H9 (cell line): ENCODE data around the gene CLNS1A. TPM values are rescaled to one million over a fixed set of nuclear protein-coding genes. Genes with fewer than 3 reads are reported as not detected.

ENCODE experiments used
- DNase-seq: peaks from one replicate; pipeline ENCODE4 v3.0.0-alpha.2; 2017
- H2AFZ ChIP-seq: one replicate; pipeline ENCODE4 v1.6.1; 2013; ENCODE audit warnings: mild to moderate bottlenecking, low read length, control low read depth, moderate library complexity
- H2AK5ac ChIP-seq: 2 replicates; pipeline ENCODE4 v1.6.1; 2013; ENCODE audit warnings: low read length, control low read depth, mixed read lengths; ENCODE audit not compliant: insufficient read length
- H2BK120ac ChIP-seq: one replicate; pipeline ENCODE4 v1.6.1; 2013; ENCODE audit warnings: low read depth, mild to moderate bottlenecking, low read length, control low read depth, inconsistent platforms; ENCODE audit not compliant: poor library complexity, severe bottlenecking
- H2BK12ac ChIP-seq: 2 replicates; pipeline ENCODE4 v1.6.1; 2013; ENCODE audit warnings: low read length, control low read depth, mixed read lengths, low read depth; ENCODE audit not compliant: insufficient read length
- H2BK15ac ChIP-seq: 2 replicates; pipeline ENCODE4 v1.6.1; 2013; ENCODE audit warnings: low read depth, low read length, control low read depth
- H2BK20ac ChIP-seq: one replicate; pipeline ENCODE4 v1.6.1; 2013; ENCODE audit warnings: low read depth, mild to moderate bottlenecking, low read length, control low read depth, inconsistent platforms; ENCODE audit not compliant: poor library complexity, severe bottlenecking
- H2BK5ac ChIP-seq: 2 replicates; pipeline ENCODE4 v1.6.1; 2013; ENCODE audit warnings: low read length, control low read depth, mixed read lengths; ENCODE audit not compliant: insufficient read length
- H3K14ac ChIP-seq: 2 replicates; pipeline ENCODE4 v1.6.1; 2013; ENCODE audit warnings: low read length, control low read depth; ENCODE audit not compliant: insufficient read depth
- H3K18ac ChIP-seq: 2 replicates; pipeline ENCODE4 v1.6.1; 2013; ENCODE audit warnings: low read depth, mild to moderate bottlenecking, mixed read lengths, low read length, control low read depth; ENCODE audit not compliant: insufficient read length
- H3K23ac ChIP-seq: 2 replicates; pipeline ENCODE4 v1.6.1; 2013; ENCODE audit warnings: low read length, control low read depth, mixed read lengths, low read depth; ENCODE audit not compliant: insufficient read length
- H3K23me2 ChIP-seq: 2 replicates; pipeline ENCODE4 v1.6.1; 2013; ENCODE audit warnings: low read depth, mild to moderate bottlenecking, mixed read lengths, low read length, control low read depth; ENCODE audit not compliant: insufficient read length, poor library complexity, severe bottlenecking
- H3K27ac ChIP-seq: 2 replicates; pipeline ENCODE4 v1.5.1; 2013; ENCODE audit warnings: low read length, control low read depth, mixed read lengths, low read depth; ENCODE audit not compliant: insufficient read length
- H3K27me3 ChIP-seq: 2 replicates; pipeline ENCODE4 v1.6.1; 2013; ENCODE audit warnings: low read length, control low read depth, inconsistent platforms; ENCODE audit not compliant: insufficient read depth
- H3K4ac ChIP-seq: 2 replicates; pipeline ENCODE4 v1.6.1; 2013; ENCODE audit warnings: low read depth, mild to moderate bottlenecking, control low read depth, inconsistent platforms, low read length, moderate library complexity
- H3K4me1 ChIP-seq: 2 replicates; pipeline ENCODE4 v1.6.1; 2013; ENCODE audit warnings: low read length, control low read depth, inconsistent platforms; ENCODE audit not compliant: insufficient read depth
- H3K4me2 ChIP-seq: 2 replicates; pipeline ENCODE4 v1.6.1; 2013; ENCODE audit warnings: low read length, control low read depth, mixed read lengths; ENCODE audit not compliant: insufficient read length, insufficient read depth
- H3K56ac ChIP-seq: 2 replicates; pipeline ENCODE4 v1.6.1; 2013; ENCODE audit warnings: low read depth, mild to moderate bottlenecking, mixed read lengths, low read length, control low read depth; ENCODE audit not compliant: insufficient read length
- H3K79me1 ChIP-seq: 2 replicates; pipeline ENCODE4 v1.6.1; 2013; ENCODE audit warnings: low read depth, mild to moderate bottlenecking, moderate library complexity, low read length, control low read depth, inconsistent platforms; ENCODE audit not compliant: insufficient read depth, poor library complexity, severe bottlenecking
- H3K79me2 ChIP-seq: 2 replicates; pipeline ENCODE4 v1.6.1; 2013; ENCODE audit warnings: low read length, control low read depth, inconsistent platforms; ENCODE audit not compliant: insufficient read depth
- H3K9ac ChIP-seq: 2 replicates; pipeline ENCODE4 v1.6.1; 2013; ENCODE audit warnings: low read length, control low read depth, mixed read lengths; ENCODE audit not compliant: insufficient read length; ENCODE audit errors: extremely low read depth
- H3K9me3 ChIP-seq: one replicate; pipeline ENCODE4 v1.6.1; 2013; ENCODE audit warnings: low read depth, low read length, inconsistent platforms; ENCODE audit not compliant: control insufficient read depth
- H3T11ph ChIP-seq: one replicate; pipeline ENCODE4 v1.6.1; 2013; ENCODE audit warnings: mild to moderate bottlenecking, low read length, control low read depth, inconsistent platforms
- H4K20me1 ChIP-seq: one replicate; pipeline ENCODE4 v1.6.1; 2013; ENCODE audit not compliant: control insufficient read depth, insufficient read length, insufficient read depth
- H4K5ac ChIP-seq: 2 replicates; pipeline ENCODE4 v1.6.1; 2013; ENCODE audit warnings: low read depth, mild to moderate bottlenecking, mixed read lengths, low read length, control low read depth; ENCODE audit not compliant: insufficient read length
- H4K8ac ChIP-seq: replicated peaks from 2 replicates; pipeline ENCODE4 v1.6.1; 2013; ENCODE audit warnings: low read length, control low read depth, mixed read lengths, low read depth; ENCODE audit not compliant: insufficient read length
- H4K91ac ChIP-seq: 2 replicates; pipeline ENCODE4 v1.6.1; 2013; ENCODE audit warnings: low read depth, mild to moderate bottlenecking, moderate library complexity, mixed read lengths, low read length, control low read depth; ENCODE audit not compliant: insufficient read length
- H3K27ac Mint-ChIP-seq, 3 experiments: 2 replicates in 2 of 3; 3 replicates in 1 of 3; pipeline ENCODE4 v1.8.0; 2020 to 2021; ENCODE audit warnings: mixed read lengths in 3 of 3, mild to moderate bottlenecking in 1 of 3, moderate library complexity in 1 of 3
- H3K27me3 Mint-ChIP-seq: 2 replicates; pipeline ENCODE4 v1.8.0; 2021; ENCODE audit warnings: low read depth, mild to moderate bottlenecking, moderate library complexity, mixed read lengths
- H3K36me3 Mint-ChIP-seq, 3 experiments: 2 replicates in 2 of 3; 3 replicates in 1 of 3; pipeline ENCODE4 v1.8.0; 2020 to 2021; ENCODE audit warnings: low read depth in 3 of 3, mixed read lengths in 3 of 3; ENCODE audit not compliant: insufficient read depth in 1 of 3
- H3K4me1 Mint-ChIP-seq, 2 experiments: 2 replicates each; pipeline ENCODE4 v1.8.0; 2020; ENCODE audit warnings: mixed read lengths in 2 of 2
- H3K4me3 Mint-ChIP-seq, 2 experiments: 2 replicates in 1 of 2; 3 replicates in 1 of 2; pipeline ENCODE4 v1.8.0; 2020 to 2021; ENCODE audit warnings: mild to moderate bottlenecking in 2 of 2, mixed read lengths in 2 of 2, moderate library complexity in 1 of 2
- H3K9me3 Mint-ChIP-seq, 2 experiments: 2 replicates in 1 of 2; 3 replicates in 1 of 2; pipeline ENCODE4 v1.8.0; 2020; ENCODE audit warnings: mild to moderate bottlenecking in 2 of 2, mixed read lengths in 2 of 2, moderate library complexity in 1 of 2
- CTCF ChIP-seq: fragments of 200-600 bp; sonication (generic); conservative IDR thresholded peaks from 3 replicates; pipeline ENCODE4 v1.8.0; 2021; ENCODE audit warnings: antibody characterized with exemption, mild to moderate bottlenecking
- WGBS: extraction: QIAGEN DNeasy Blood & Tissue Kit; methylation state at CpG from one replicate; pipeline ENCODE4 v1.1.7; 2013; ENCODE audit warnings: missing lambda C conversion rate, low lambda C conversion rate, mixed read lengths; ENCODE audit not compliant: insufficient read length; ENCODE audit errors: extremely low coverage; 5-methylcytosine and 5-hydroxymethylcytosine counted together
- total RNA-seq: library from RNA; stranded (reverse); gene quantifications from 2 replicates; pipeline ENCODE4 v1.2.1, GENCODE V29; 2021

The CLNS1A gene
- total RNA-seq, 1 experiment from 2014 or later = 165 TPM

- no peak overlapping the region for H3K9ac ChIP-seq
- no peak for DNase-seq
- H3K14ac ChIP-seq = no peak overlapping the region
- no peak overlapping the region for H3K4ac ChIP-seq
- Mint-ChIP-seq H3K4me3 (no peak overlapping the region), H3K4me1 (no peaks in the 10 kb centered on the region), H3K36me3 (peaks cover 44 to 90% (median 89%) of the 10 kb centered on the region in 3 experiments; a peak in 6 of 7 replicates), H3K27me3 (no peaks in the 10 kb centered on the region), H3K27ac (no peak overlapping the region), H3K9me3 (no peaks in the 10 kb centered on the region)
- no peak overlapping the region for H4K8ac ChIP-seq
- no peak overlapping the region for H2BK120ac ChIP-seq
- no peaks in the 10 kb centered on the region for H3K23me2 ChIP-seq
- H3K79me1 ChIP-seq = no peaks in the 10 kb centered on the region
- H3K9me3 ChIP-seq = no peaks in the 10 kb centered on the region
- no peak overlapping the region for H2BK12ac ChIP-seq
- no peak overlapping the region for H3T11ph ChIP-seq
- TF ChIP-seq CTCF = no peak
- no peak overlapping the region for H3K56ac ChIP-seq
- no peak overlapping the region for H2AFZ ChIP-seq
- H4K20me1 ChIP-seq = no peaks in the 10 kb centered on the region
- H2AK5ac ChIP-seq = no peak overlapping the region
- H2BK20ac ChIP-seq = no peak overlapping the region
- no peak overlapping the region for H3K27ac ChIP-seq
- no peak overlapping the region for H2BK15ac ChIP-seq
- no peak overlapping the region for H3K4me2 ChIP-seq
- H3K23ac ChIP-seq = no peak overlapping the region
- no peaks in the 10 kb centered on the region for H3K79me2 ChIP-seq
- H4K91ac ChIP-seq = no peak overlapping the region
- H2BK5ac ChIP-seq = no peak overlapping the region
- H3K4me1 ChIP-seq = no peaks in the 10 kb centered on the region
- no CpG with 5 or more reads among the region's 1 CpG for WGBS
- H4K5ac ChIP-seq = no peak overlapping the region
- H3K27me3 ChIP-seq = no peaks in the 10 kb centered on the region
- no peak overlapping the region for H3K18ac ChIP-seq
These were observed 34.7 kb upstream of the CLNS1A start for GRCh38 chr11:77672264-77672663.
